Mononuclear cell (primary cell): ENCODE measurements around the gene MALT1. TPM values are rescaled to one million over a fixed set of nuclear protein-coding genes. Genes with fewer than 3 reads are reported as not detected.

Experiments used
- H3K27me3 ChIP-seq: 2 replicates; pipeline ENCODE4 v1.6.0; 2011; ENCODE audit warnings: low read length, control low read depth; ENCODE audit not compliant: insufficient read depth
- H3K4me1 ChIP-seq: 2 replicates; pipeline ENCODE4 v1.5.1; 2011; ENCODE audit warnings: mild to moderate bottlenecking, low read length, control low read depth; ENCODE audit not compliant: insufficient read depth
- H3K4me3 ChIP-seq: 2 replicates; pipeline ENCODE4 v1.5.1; 2011; ENCODE audit warnings: mild to moderate bottlenecking, low read length, moderate library complexity
- H3K9me3 ChIP-seq: 2 replicates; pipeline ENCODE4 v1.5.1; 2011; ENCODE audit warnings: low read depth, mild to moderate bottlenecking, control low read depth, low read length
- total RNA-seq: library from RNA; depleted of rRNA; stranded (reverse); fragments of >200 nt; gene quantifications from one replicate; pipeline ENCODE4 v1.2.3, GENCODE V29; 2012

The MALT1 gene
- 127 TPM for total RNA-seq

DNA sequence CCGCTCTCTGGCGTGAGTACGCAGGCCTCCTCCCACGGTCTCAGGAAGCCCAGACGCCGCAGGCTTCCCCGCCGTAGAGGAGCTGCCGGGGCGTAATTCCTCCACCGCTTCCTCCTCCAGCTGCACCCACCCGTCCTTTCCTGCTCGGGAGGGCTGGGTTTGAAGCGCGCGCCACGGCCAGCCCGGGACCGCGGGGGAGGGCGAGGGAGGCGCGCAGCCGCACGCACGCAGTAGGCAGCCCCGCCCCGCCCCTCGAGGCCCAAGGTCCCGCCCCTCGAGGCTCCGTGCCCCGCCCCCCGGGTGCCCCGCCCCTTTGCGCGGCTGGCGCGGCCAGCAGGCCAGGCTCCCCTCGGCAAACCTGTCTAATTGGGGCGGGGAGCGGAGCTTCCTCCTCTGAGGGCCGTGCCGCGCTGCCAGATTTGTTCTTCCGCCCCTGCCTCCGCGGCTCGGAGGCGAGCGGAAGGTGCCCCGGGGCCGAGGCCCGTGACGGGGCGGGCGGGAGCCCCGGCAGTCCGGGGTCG lies at the start of gene MALT1:
TSS of gene MALT1 (plus strand) at position 355 of the 521 bp plus-strand sequence. CDS start 179 bp downstream, outside the sequence.
- peak within 1 kb of the TSS; percentile 77 for H3K4me3 ChIP-seq
- no peaks in the 10 kb centered on the region for H3K27me3 ChIP-seq
- no peaks in the 10 kb centered on the region for H3K9me3 ChIP-seq
- peaks cover 56% of the 10 kb centered on the region for H3K4me1 ChIP-seq

GRCh38 chr18:58624011-58624410 lies 47.3 kb upstream of the MALT1 start:
- no peak overlapping the region for H3K4me3 ChIP-seq
- H3K4me1 ChIP-seq: no peaks in the 10 kb centered on the region
- no peaks in the 10 kb centered on the region for H3K27me3 ChIP-seq
- no peaks in the 10 kb centered on the region for H3K9me3 ChIP-seq

DNA sequence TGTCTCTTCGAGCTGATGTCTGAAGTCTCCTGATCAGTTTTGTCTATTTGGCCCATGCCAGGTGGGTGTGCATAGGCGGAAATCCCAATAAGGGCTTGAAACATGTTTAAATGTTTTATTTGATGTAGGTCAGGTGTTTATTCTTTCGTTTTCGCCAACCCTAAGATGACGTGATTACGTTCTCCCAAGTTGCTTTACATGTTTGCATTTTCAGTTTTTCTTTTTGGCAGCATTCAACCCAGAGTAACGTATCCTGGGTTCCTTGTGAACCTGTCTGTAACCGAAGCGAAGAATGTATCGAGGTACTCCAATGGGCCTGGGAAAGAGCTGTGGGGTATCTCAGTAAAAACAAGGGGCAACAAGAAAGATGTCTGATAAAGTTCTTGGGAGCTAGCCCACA lies 45.4 kb upstream of the MALT1 start:
- H3K4me3 ChIP-seq: no peak overlapping the region
- no peaks in the 10 kb centered on the region for H3K9me3 ChIP-seq
- H3K4me1 ChIP-seq: no peaks in the 10 kb centered on the region
- no peaks in the 10 kb centered on the region for H3K27me3 ChIP-seq

DNA sequence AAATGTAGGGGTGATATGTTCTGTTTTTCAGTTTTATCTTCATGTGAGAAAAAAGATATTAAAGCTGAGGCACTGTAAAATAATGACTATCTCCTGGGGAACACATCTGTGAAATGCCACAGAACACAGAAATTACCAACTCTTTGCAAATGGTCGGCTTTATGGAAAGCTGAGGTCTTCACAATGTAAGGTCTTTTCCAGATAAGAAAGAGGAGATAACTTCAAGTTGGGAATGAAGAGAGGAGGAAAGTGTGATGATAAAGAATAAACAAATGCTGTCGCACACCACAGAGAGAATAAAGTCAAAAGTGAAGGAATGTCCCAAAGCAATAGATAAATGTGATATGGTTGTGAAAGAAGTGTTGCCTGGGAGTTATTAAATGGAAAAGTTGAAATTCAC lies 41.2 kb upstream of the MALT1 start:
- Histone ChIP-seq H3K4me3 (no peak overlapping the region), H3K9me3 (no peaks in the 10 kb centered on the region), H3K4me1 (no peaks in the 10 kb centered on the region), H3K27me3 (no peaks in the 10 kb centered on the region)

- no peaks in the 10 kb centered on the region for H3K9me3 ChIP-seq
- H3K4me3 ChIP-seq: no peak overlapping the region
- no peaks in the 10 kb centered on the region for H3K27me3 ChIP-seq
- H3K4me1 ChIP-seq: no peaks in the 10 kb centered on the region
These were observed 40.0 kb upstream of the MALT1 start for GRCh38 chr18:58631301-58631700.

- Histone ChIP-seq H3K9me3 (no peaks in the 10 kb centered on the region), H3K4me1 (peaks cover 4% of the 10 kb centered on the region), H3K27me3 (no peaks in the 10 kb centered on the region), H3K4me3 (no peak overlapping the region)
These were observed 38.7 kb upstream of the MALT1 start for GRCh38 chr18:58632552-58632951.

DNA sequence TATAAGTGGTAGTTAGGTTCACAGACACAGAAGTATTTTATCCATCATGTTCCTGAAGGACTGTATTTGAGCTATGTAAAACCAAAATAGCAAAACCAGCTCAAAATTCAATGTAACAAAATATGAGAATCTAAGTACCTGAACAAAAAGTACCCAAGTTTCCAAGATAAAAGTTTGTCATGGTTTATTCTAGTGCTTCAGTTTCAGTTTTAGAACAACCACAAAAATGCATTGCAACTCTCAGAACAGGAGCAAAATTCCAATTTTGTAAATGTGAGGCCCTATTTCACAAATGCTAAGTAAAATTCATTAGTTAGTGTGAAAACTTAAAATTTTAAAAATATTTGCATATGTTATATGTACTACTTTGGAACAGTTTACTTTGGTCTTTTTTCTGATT lies 37.4 kb upstream of the MALT1 start:
- Histone ChIP-seq H3K27me3 (no peaks in the 10 kb centered on the region), H3K4me1 (peaks cover 17% of the 10 kb centered on the region), H3K4me3 (no peak overlapping the region), H3K9me3 (no peaks in the 10 kb centered on the region)

DNA sequence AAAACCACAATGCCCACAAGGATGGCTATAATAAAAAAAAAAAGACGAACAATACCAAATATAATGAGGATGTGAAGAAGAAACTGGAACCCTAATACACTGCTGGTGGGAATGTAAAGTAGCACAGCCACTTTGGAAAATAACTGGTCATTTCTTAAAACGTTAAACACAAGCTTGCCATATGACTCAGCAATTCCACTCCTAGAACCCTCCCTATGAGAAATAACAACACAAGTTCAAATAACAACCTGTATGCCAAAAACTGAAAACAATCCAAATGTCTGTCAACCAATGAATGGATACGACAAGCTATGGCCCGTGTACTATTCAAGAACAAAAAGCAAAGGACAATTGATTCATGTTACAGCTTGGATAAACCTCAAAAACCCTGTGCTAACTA lies 35.4 kb upstream of the MALT1 start:
- no peaks in the 10 kb centered on the region for H3K27me3 ChIP-seq

GRCh38 chr18:58637197-58637596 lies 34.1 kb upstream of the MALT1 start:
- H3K9me3 ChIP-seq: no peaks in the 10 kb centered on the region
- H3K4me3 ChIP-seq: no peak overlapping the region
- H3K4me1 ChIP-seq: peaks cover 34% of the 10 kb centered on the region
- H3K27me3 ChIP-seq: no peaks in the 10 kb centered on the region

More for the DNA sequence above, 35.4 kb upstream of the MALT1 start:
- no peaks in the 10 kb centered on the region for H3K9me3 ChIP-seq
- H3K4me1 ChIP-seq: peaks cover 34% of the 10 kb centered on the region
- no peak overlapping the region for H3K4me3 ChIP-seq

GRCh38 chr18:58637946-58638345 lies 33.3 kb upstream of the MALT1 start:
- Histone ChIP-seq H3K9me3 (no peaks in the 10 kb centered on the region), H3K4me1 (peaks cover 34% of the 10 kb centered on the region), H3K4me3 (no peak overlapping the region), H3K27me3 (no peaks in the 10 kb centered on the region)

DNA sequence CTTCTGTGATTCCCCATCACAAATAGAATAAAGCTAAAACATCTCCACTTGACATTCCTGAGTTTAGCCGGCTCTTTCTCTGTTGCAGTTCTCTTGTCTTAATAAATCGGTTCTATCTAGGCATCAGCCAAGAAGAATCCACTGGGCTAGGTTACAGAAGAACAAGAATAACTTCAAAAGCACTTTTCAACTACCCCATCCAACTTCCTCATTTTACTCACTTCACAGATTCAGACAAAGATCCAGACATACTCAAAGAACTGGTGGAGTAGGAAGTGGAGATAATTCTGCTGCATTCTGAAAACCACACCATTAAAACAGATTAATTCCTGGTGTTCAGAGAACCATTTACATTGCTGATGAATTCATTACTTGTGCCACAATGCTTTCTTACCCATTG lies 32.8 kb upstream of the MALT1 start:
- Histone ChIP-seq H3K27me3 (no peaks in the 10 kb centered on the region), H3K4me3 (no peak overlapping the region), H3K9me3 (no peaks in the 10 kb centered on the region), H3K4me1 (peaks cover 34% of the 10 kb centered on the region)

- Histone ChIP-seq H3K9me3 (no peaks in the 10 kb centered on the region), H3K27me3 (no peaks in the 10 kb centered on the region), H3K4me3 (no peak overlapping the region), H3K4me1 (peaks cover 34% of the 10 kb centered on the region)
These were observed 32.0 kb upstream of the MALT1 start for GRCh38 chr18:58639237-58639636.

DNA sequence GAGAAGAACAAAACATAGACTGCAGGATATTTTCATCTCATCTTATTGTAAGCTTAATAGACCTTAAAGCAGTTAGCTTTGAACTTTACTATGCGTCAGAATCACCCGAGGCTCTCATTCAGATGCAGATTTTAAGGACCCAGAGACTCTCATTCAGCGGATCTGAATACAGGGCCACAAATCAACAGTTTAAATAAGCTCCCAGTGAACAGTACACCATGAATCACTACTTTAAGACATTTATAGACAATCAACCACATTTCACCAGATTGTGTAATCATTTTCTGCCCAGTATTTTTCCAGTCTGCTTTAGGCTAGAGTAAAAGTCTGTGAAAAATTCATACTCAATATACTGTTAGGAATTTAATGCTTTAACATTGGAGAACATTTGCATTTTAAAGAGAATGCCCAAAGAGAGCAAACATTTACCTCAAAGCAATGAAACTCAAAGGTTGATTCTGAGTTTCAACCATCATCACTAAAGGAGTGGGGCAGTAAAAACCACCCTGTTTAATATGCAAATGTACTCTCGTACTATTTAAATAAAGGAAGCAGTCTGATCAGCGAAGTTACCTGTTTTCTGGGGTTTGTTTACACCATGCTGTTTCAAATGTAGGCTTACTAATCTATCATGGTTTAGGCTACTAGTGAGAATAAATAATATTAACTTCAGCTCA lies 31.4 kb upstream of the MALT1 start:
- no peaks in the 10 kb centered on the region for H3K9me3 ChIP-seq
- H3K4me3 ChIP-seq: no peak overlapping the region
- H3K4me1 ChIP-seq: peaks cover 34% of the 10 kb centered on the region
- H3K27me3 ChIP-seq: no peaks in the 10 kb centered on the region

- no peak overlapping the region for H3K4me3 ChIP-seq
- H3K9me3 ChIP-seq: no peaks in the 10 kb centered on the region
These were observed 30.8 kb upstream of the MALT1 start for GRCh38 chr18:58640428-58640805.

GRCh38 chr18:58640891-58641610 lies 30.2 kb upstream of the MALT1 start:
- no peak overlapping the region for H3K4me3 ChIP-seq
- H3K9me3 ChIP-seq: no peaks in the 10 kb centered on the region
- peaks cover 34% of the 10 kb centered on the region for H3K4me1 ChIP-seq
- no peaks in the 10 kb centered on the region for H3K27me3 ChIP-seq

More at GRCh38 chr18:58640428-58640805, 30.8 kb upstream of the MALT1 start:
- peaks cover 34% of the 10 kb centered on the region for H3K4me1 ChIP-seq
- no peaks in the 10 kb centered on the region for H3K27me3 ChIP-seq
